GM19468 (cell line): ENCODE measurements around the gene PGM2L1.
A peak's percentile ranks its signal among the peaks of the same experiment; 100 is the strongest.
"Not testable (repeated sequence)": the region's sequence is repeated elsewhere in the genome, so short reads cannot be mapped to it uniquely, and the experiment has no call there.

ENCODE experiments used
- ATAC-seq: cut with Tn5 transposase; IDR thresholded peaks from one replicate; pipeline ENCODE4 v1.9.1; 2021; ENCODE audit warnings: mild to moderate bottlenecking, moderate library complexity, moderate number of reproducible peaks; ENCODE audit not compliant: unreplicated experiment; ENCODE audit errors: extremely low read depth

Gene PGM2L1

GRCh38 chr11:74398244-74399159, at the start of gene PGM2L1:
Gene PGM2L1 (minus strand): TSS chr11:74398433. CDS start chr11:74398161, 272 bp downstream.
- peak; percentile 82 for ATAC-seq

GRCh38 chr11:74447720-74448119, 49.5 kb upstream of the PGM2L1 start:
- no peak for ATAC-seq

- ATAC-seq = no peak
These were observed 48.3 kb upstream of the PGM2L1 start for GRCh38 chr11:74446532-74446938.

- no peak for ATAC-seq
These were observed 46.1 kb upstream of the PGM2L1 start for GRCh38 chr11:74444173-74444826.

GRCh38 chr11:74443071-74443864, 45.0 kb upstream of the PGM2L1 start:
- ATAC-seq = no peak

- no peak for ATAC-seq
These were observed 44.4 kb upstream of the PGM2L1 start for GRCh38 chr11:74442636-74443035.

- ATAC-seq = no peak
These were observed 40.4 kb upstream of the PGM2L1 start for GRCh38 chr11:74438681-74439080.

- ATAC-seq = no peak
These were observed 39.3 kb upstream of the PGM2L1 start for GRCh38 chr11:74437441-74438042.

- ATAC-seq = no peak
These were observed 36.3 kb upstream of the PGM2L1 start for GRCh38 chr11:74434528-74434927.

- ATAC-seq = no peak
These were observed 31.0 kb upstream of the PGM2L1 start for GRCh38 chr11:74429205-74429604.

GRCh38 chr11:74427384-74427886, 29.2 kb upstream of the PGM2L1 start:
- ATAC-seq = no peak

- ATAC-seq = no peak
These were observed 26.9 kb upstream of the PGM2L1 start for GRCh38 chr11:74425100-74425499.

- ATAC-seq = no peak
These were observed 20.3 kb upstream of the PGM2L1 start for GRCh38 chr11:74418509-74418895.

- ATAC-seq = no peak
These were observed 19.8 kb upstream of the PGM2L1 start for GRCh38 chr11:74417860-74418508.

- ATAC-seq = no peak
These were observed 19.2 kb upstream of the PGM2L1 start for GRCh38 chr11:74417379-74417804.

GRCh38 chr11:74416974-74417373, 18.7 kb upstream of the PGM2L1 start:
- not testable (repeated sequence) for ATAC-seq

- no peak for ATAC-seq
These were observed 14.6 kb upstream of the PGM2L1 start for GRCh38 chr11:74412733-74413359.

- no peak for ATAC-seq
These were observed 14.1 kb upstream of the PGM2L1 start for GRCh38 chr11:74412321-74412720.

GRCh38 chr11:74409633-74410032, 11.4 kb upstream of the PGM2L1 start:
- no peak for ATAC-seq
